Type B pancreatic cell (in vitro differentiated cells): Measurements from ENCODE around the gene LARP4. TPM values are rescaled to one million over a fixed set of nuclear protein-coding genes. Genes with fewer than 3 reads are reported as not detected.
"Not testable (repeated sequence)": the region's sequence is repeated elsewhere in the genome, so short reads cannot be mapped to it uniquely, and the experiment has no call there.

Experiments used
- DNase-seq: peaks from one replicate; pipeline ENCODE4 v3.0.0; 2021; ENCODE audit warnings: mixed read lengths; ENCODE audit not compliant: unreplicated experiment; ENCODE audit errors: extremely low spot score
- H3K27ac Mint-ChIP-seq: 2 replicates; pipeline ENCODE4 v1.8.0; 2021; ENCODE audit warnings: mild to moderate bottlenecking, mixed read lengths
- H3K27me3 Mint-ChIP-seq: 2 replicates; pipeline ENCODE4 v1.8.0; 2021; ENCODE audit warnings: mixed read lengths
- H3K36me3 Mint-ChIP-seq: 2 replicates; pipeline ENCODE4 v1.8.0; 2021; ENCODE audit warnings: mixed read lengths
- H3K4me1 Mint-ChIP-seq: one replicate; pipeline ENCODE4 v1.8.0; 2021; ENCODE audit warnings: mixed read lengths; ENCODE audit not compliant: unreplicated experiment
- H3K4me3 Mint-ChIP-seq: 2 replicates; pipeline ENCODE4 v1.8.0; 2021; ENCODE audit warnings: mild to moderate bottlenecking, mixed read lengths
- H3K9me3 Mint-ChIP-seq: 2 replicates; pipeline ENCODE4 v1.8.0; 2021; ENCODE audit warnings: mixed read lengths
- total RNA-seq: library from RNA; stranded (reverse); gene quantifications from 2 replicates; pipeline ENCODE4 v1.2.1, GENCODE V29; 2021; ENCODE audit warnings: low replicate concordance
- TF ChIP-seq, protein P1 (sequence below): fragments of 200-600 bp; sonication (generic); conservative IDR thresholded peaks from 2 replicates; pipeline ENCODE4 v1.5.0; 2021; ENCODE audit warnings: antibody characterized with exemption, mild to moderate bottlenecking

The LARP4 gene
- total RNA-seq, 1 donor from 2014 or later = 55.3 TPM

DNA sequence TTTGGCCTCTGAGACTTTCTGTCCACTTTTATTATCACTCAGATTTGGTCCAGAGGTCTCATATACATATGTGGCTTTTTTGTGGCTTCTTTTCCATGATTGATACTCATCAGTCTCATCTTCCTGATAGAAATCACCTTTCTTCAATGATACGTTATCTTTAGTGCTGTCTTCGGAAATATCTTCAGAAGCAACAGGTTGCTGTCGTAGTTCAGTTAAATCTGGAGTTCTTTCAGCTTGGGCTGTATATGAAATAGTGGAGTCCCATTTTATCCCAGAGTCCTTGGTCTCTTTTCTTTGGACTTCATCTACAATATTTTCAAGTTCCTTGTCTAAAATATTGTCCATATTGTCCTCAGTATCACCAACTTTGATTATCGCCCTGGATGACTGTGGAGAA is 45.3 kb upstream of the LARP4 start:
- Mint-ChIP-seq H3K9me3 (no peaks in the 10 kb centered on the region), H3K4me1 (no peaks in the 10 kb centered on the region), H3K4me3 (no peak overlapping the region), H3K27ac (no peak overlapping the region), H3K27me3 (no peaks in the 10 kb centered on the region), H3K36me3 (no peaks in the 10 kb centered on the region)
- TF ChIP-seq, protein P1, sequence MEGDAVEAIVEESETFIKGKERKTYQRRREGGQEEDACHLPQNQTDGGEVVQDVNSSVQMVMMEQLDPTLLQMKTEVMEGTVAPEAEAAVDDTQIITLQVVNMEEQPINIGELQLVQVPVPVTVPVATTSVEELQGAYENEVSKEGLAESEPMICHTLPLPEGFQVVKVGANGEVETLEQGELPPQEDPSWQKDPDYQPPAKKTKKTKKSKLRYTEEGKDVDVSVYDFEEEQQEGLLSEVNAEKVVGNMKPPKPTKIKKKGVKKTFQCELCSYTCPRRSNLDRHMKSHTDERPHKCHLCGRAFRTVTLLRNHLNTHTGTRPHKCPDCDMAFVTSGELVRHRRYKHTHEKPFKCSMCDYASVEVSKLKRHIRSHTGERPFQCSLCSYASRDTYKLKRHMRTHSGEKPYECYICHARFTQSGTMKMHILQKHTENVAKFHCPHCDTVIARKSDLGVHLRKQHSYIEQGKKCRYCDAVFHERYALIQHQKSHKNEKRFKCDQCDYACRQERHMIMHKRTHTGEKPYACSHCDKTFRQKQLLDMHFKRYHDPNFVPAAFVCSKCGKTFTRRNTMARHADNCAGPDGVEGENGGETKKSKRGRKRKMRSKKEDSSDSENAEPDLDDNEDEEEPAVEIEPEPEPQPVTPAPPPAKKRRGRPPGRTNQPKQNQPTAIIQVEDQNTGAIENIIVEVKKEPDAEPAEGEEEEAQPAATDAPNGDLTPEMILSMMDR = no peak
- DNase-seq = no peak

DNA sequence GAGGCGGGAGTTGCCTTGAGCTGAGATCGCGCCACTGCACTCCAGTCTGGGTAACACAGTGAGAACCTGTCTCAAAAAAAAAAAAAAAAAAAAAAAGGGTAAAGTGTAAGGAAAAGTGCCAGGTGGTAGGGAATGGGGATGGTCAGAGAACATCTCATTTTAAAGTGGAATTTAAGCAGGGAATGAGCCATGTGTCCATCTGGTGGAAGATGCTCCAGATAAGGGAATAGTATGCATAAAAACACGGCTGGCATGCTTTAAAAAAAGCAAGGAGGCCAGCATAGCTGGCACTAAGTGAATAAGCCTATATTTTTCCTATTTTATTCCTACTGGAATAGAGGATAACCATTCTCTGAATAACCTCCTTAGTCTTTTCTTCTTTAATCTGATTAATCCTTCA is 38.0 kb upstream of the LARP4 start:
- TF ChIP-seq, protein P1 = no peak
- Mint-ChIP-seq H3K9me3 (no peaks in the 10 kb centered on the region), H3K27me3 (no peaks in the 10 kb centered on the region), H3K27ac (no peak overlapping the region), H3K4me3 (no peak overlapping the region), H3K4me1 (no peaks in the 10 kb centered on the region), H3K36me3 (no peaks in the 10 kb centered on the region)
- no peak for DNase-seq

DNA sequence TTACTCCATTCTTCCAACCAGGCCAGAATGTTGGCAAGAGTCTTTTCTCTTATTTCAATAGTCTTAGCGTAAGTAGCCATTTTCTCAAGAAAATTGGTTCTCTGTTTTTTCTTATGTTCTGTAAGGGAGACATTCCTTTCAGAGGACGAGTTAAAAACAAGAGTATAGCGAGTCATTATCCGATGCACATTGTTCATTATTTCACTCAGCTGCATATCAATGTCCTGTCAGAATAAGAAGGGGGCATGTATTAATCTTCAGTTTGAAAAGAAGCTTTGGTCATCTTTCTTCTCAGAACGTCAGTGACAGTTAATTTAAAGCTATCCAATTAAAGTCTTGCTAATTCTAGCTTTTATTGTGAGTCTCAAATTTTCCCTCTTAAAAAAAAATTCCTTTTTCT is 37.5 kb upstream of the LARP4 start:
- TF ChIP-seq, protein P1 = no peak
- H3K4me3 Mint-ChIP-seq = no peak overlapping the region
- no peak overlapping the region for H3K27ac Mint-ChIP-seq
- DNase-seq = no peak
- H3K27me3 Mint-ChIP-seq = no peaks in the 10 kb centered on the region
- H3K9me3 Mint-ChIP-seq = no peaks in the 10 kb centered on the region
- no peaks in the 10 kb centered on the region for H3K4me1 Mint-ChIP-seq
- H3K36me3 Mint-ChIP-seq = no peaks in the 10 kb centered on the region

DNA sequence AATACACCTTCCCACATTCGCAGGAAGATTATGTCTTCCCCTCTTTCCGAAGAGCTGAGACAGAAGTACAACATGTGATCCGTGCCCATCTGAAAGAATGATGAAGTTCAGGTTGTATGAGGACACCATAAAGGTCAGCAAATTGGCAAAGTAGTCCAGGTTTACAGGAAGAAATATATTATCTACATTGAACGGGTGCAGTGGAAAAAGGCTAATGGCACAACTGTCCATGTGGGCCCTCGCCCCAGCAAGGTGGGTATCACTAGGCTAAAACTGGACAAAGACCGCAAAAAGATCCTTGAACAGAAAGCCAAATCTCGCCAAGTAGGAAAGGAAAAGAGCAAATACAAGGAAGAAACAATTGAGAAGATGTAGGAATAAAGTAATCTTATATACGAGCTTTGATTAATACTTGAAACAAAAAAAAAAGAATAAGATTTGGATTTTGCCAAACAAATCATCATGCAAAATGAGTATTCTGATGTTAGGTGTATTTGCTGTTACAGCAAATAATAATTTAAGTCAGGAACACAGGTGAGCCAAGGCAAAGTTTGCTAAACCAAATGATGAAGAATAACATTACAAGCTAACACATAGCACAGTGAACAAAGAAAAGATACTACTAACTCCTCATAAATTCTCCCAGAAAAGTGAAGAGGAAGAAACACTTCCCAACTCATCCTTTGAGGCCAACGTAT is 34.8 kb upstream of the LARP4 start:
- Mint-ChIP-seq H3K27ac (no peak overlapping the region), H3K27me3 (no peaks in the 10 kb centered on the region), H3K36me3 (no peaks in the 10 kb centered on the region), H3K4me3 (no peak overlapping the region), H3K4me1 (no peaks in the 10 kb centered on the region), H3K9me3 (no peaks in the 10 kb centered on the region)
- no peak for DNase-seq
- TF ChIP-seq, protein P1 = no peak

DNA sequence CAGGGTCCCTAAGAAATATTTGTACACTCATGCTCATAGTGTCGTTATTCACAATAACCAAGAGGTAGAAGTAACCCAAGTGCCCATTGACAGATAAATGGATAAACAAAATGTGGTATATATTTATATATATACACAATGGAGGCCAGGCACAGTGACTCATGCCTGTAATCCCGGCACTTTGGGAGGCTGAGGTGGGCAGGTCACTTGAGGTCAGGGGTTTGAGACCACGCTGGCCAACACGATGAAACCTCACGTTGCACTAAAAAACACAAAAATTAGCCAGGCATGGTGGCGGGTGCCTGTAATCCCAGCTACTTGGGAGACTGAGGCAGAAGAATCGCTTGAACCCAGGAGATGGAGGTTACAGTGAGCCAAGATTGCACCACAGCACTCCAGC is 30.0 kb upstream of the LARP4 start:
- not testable (repeated sequence) for H3K27me3 Mint-ChIP-seq, H3K27ac Mint-ChIP-seq, DNase-seq, H3K4me3 Mint-ChIP-seq, H3K36me3 Mint-ChIP-seq, H3K4me1 Mint-ChIP-seq, H3K9me3 Mint-ChIP-seq

DNA sequence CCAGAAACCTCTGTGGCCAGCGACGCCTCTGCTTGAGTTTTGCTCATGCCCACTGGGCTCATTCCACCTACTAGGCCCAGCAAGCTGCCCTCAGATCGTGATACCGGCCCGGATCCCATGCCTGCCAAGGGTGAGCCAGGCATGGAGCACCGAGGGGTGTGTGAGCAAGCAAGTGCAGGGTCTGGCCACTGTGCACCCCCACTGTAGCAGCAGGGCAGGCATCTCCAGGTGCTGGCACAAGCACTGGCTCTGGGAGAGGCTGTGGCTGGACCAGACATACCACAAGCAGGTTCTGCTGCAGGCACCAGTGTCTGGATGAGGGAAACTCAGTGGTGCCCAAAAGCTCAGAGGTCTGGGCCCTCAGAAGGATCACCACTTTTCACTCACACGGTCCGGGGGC is 24.9 kb upstream of the LARP4 start:
- no peak overlapping the region for H3K27ac Mint-ChIP-seq
- H3K36me3 Mint-ChIP-seq = no peaks in the 10 kb centered on the region

More for the DNA sequence above, 24.9 kb upstream of the LARP4 start:
- no peaks in the 10 kb centered on the region for H3K27me3 Mint-ChIP-seq
- no peak for DNase-seq
- no peaks in the 10 kb centered on the region for H3K9me3 Mint-ChIP-seq
- H3K4me1 Mint-ChIP-seq = no peaks in the 10 kb centered on the region
- H3K4me3 Mint-ChIP-seq = no peak overlapping the region
- TF ChIP-seq, protein P1 = no peak
